T-helper 2 cell treated with Interferon-gamma antibody and Interleukin-4, amounts not matched to agents 100 ng/mL and 5 ng/mL, for 36 hours (primary cell): ENCODE data around the gene LIMK1. TPM values are rescaled to one million over a fixed set of nuclear protein-coding genes. Genes with fewer than 3 reads are reported as not detected.
"Not testable (repeated sequence)": the region's sequence is repeated elsewhere in the genome, so short reads cannot be mapped to it uniquely, and the experiment has no call there.

Experiments used
- intact Hi-C: fragments of 100-400 bp; cut with micrococcal nuclease; formaldehyde crosslinking; loops from one replicate; pipeline ENCODE4 v1.15.1; 2023
- total RNA-seq: library from RNA; stranded (reverse); gene quantifications from 2 replicates; pipeline ENCODE4 v1.2.3, GENCODE V29; 2022

LIMK1 gene
- total RNA-seq = 19.5 and 24.9 TPM in 2 replicates

DNA sequence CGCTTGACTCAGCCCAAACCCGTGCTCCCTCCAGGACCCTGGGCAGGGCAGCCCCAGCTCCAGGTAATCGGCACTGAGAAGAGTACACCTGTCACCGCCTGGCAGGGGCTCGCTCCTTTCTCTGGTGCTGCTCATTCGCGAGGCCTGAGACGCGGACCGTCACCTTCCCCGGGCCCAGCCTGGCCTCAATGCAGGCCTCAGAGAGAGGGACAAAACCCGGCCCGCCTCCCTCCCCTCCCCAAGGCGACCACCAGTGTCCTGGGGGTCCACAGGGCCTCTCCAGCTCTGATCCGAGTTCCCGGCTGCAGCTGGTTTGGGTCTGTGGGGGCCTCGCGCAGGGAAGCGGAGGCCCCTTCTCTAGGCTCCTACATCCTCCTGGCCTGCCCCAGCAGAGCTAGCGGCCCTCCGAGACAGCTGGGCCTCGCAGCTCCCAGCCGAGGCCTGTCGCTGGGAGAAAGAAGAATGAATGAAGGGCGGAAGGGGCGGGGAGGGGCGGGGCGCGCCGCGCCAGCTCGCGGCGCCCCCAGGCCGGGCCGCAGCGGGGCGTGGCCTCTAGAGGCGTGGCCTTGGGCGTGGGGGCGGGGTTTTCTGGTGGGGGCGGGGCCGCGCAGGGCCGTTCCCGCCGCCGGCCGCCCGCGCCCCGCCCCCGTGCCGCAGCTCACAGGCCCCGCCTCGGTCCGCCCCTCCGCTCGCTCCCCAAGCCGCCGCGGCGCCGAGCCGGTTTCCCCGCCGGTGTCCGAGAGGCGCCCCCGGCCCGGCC lies at the start of gene LIMK1:
TSS of gene LIMK1 (plus strand) at position 688 of the 760 bp plus-strand sequence. CDS start 187 bp downstream, outside the sequence.
- intact Hi-C loops = loop anchor here (5.0 to 10.0 kb wide), 2 partner anchors 89 to 348 kb away; partner anchors contain the start of genes ABHD11 and EIF4H

DNA sequence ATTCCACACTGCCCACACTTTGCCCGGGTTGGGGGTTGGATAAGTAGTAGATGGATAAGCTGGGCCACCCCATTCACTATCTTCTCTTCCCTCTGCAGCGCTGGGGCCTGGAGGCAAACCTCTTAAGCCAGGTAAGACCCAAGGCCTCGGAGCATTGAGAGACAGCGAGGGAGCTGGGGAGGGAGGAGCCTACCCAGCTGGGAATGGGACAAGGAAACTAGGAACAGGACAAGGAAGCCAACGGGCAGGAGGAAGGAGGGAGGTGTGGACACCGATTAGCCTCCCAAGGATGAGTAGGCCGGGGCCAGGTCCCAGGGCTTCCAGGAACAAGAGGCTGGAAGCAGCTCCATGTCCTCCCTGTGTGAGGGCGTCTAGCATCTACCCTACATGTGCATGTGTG lies 46.0 kb upstream of the LIMK1 start:
- intact Hi-C loops = no loop called here

GRCh38 chr7:74038194-74038961 lies 45.2 kb upstream of the LIMK1 start:
- intact Hi-C loops = no loop called here

DNA sequence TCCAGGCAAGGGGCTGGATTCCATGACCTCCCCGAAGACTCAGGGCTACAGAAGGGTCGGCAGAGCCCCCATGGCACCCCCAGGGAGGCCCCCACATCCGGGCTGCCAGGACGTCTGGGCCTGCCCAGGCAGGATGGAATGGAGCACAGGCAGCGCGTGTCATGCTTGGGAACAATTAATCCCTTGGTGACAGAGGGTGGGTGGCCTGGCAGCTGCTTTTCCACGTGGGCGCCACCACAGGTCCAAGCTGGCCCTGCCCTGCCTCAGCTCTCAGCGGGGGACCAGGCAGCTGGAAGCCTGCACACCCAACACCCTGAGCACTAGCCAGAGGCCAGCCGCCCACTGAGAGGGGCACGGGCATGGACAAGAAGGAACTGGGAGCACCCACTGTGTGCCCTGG lies 44.3 kb upstream of the LIMK1 start:
- intact Hi-C loops = no loop called here

GRCh38 chr7:74040101-74040790 lies 43.4 kb upstream of the LIMK1 start:
- intact Hi-C loops = no loop called here

DNA sequence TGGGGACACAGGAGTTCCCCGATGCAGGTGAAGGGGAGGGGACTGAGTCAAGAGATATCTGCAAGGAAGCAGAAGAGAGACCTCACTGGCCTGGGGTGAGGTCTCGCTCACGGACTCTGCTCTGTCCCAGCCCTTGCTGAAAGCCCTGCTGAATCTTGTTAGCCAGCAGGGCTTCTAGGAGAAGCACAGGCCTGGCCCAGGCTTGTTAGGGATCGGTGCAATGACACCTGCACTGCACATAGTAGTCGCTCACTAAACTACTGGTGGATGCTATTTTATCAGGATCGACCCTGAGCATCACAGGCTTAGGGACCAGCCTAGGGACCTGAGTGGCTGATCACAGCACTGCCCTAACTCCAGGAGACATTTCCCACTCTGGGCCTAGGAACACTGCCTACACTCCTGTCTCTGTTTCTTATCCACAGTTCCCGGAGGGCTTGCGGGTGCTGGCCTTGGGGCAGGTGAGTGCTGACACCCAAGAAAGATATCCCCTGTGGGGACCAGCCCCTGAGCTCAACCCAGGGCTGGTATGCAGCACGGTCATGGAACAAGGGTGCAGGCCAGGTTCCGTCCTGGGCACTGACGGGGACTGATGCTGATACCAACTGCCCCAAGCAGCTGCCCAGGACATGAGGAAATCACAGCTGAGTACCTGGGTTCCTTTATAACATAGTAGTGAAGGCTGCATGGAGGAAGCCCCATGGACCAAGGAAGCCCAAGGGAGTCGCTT lies 42.6 kb upstream of the LIMK1 start:
- intact Hi-C loops = no loop called here

DNA sequence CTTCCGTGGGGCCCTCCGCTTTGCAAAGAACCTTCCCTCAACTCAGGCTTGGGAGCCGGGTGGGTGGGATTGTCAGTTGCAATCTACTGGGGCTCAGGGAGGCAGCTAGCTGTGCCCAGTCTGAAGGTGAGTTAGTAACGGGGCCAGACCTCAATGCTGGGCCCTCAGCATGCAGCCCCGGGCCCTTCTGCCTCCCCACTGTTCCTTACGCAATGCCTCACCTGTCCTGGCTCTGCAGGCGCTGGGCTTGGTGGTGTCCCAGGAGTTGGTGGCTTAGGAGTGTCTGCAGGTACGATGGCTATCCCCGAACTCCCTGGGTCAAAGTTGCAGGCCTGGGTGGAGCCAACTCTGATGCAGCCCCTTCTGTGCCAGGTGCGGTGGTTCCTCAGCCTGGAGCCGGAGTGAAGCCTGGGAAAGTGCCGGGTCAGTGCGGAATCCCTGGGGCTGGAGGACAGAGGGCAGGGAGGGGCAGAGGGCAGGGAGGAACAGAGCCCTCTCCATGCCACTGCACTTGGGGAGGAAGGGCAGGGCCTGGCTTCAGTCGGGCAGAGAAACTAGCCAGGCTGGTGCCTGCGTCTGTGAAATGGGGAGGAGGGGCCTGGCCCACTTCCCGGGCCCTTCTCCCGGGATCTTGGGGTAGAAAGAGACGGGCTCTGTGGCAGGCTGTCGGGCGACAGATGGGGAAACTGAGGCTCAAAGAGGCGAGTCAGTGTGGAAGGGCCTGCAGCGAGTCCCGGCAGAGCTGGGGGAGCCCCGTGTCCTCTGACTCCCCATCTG lies 40.7 kb upstream of the LIMK1 start:
- intact Hi-C loops = no loop called here

DNA sequence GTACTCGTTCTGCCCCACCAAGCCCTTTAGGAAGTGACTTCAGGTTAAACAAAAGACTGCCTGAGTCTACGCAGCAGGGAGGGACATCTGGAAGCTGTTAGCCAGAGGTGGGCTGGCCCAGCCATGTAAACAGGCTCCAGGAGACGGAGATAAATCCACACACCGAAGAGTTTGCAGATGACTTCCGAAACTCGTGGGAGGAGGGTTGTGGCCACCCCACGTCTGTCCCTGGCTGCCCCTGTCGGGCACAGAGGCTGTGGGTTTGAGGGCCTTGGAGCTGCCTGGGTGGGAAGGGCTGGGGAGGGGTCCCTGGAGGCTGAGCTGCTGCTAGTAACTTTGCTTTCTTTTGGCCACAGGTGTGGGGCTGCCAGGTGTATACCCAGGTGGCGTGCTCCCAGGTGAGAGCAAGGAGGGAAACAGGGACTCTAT lies 40.1 kb upstream of the LIMK1 start:
- intact Hi-C loops = no loop called here

DNA sequence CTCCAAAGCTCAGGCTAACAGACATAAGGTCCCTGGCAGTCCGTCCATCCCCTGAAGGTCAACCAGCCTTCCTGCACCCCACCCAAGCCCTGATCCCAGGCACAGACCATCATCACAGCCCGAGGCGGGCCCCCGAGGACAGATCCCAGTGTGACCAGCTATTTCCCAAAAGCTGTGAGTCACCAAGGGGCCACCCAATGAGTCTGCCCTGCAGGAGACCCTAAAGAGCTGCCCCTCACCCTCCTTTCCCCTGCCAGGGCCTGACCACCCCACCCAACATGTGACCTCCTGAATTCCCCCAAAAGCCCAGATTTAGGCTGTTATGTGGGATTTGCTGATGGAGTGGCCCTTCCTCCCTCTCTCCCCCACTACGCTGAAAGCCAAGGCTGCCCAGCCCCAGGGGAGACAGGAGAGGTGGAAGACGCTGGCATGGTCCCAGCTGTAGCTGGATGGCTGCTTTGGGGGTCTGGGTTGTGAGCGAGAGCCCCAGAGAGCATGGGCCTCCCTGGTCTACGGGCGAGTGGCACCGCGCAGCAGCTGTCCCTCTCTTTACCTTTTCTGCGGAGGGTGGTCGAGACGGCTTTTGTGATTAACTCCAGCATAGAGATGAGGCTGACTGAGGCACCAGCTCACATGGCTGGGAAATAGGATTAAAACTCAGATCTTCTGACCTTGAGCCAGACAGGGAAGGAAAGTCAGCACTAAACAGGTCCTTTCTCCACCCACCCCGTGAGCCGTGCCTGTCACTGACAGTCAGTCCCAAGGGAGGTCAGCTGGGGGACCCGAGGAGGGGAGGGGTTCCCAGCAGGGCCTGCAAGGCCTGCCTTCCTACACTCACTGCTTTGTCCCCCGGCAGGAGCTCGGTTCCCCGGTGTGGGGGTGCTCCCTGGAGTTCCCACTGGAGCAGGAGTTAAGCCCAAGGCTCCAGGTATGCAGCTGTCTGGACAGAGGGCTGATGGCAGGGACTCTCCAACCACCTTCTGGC lies 38.9 kb upstream of the LIMK1 start:
- intact Hi-C loops = no loop called here

DNA sequence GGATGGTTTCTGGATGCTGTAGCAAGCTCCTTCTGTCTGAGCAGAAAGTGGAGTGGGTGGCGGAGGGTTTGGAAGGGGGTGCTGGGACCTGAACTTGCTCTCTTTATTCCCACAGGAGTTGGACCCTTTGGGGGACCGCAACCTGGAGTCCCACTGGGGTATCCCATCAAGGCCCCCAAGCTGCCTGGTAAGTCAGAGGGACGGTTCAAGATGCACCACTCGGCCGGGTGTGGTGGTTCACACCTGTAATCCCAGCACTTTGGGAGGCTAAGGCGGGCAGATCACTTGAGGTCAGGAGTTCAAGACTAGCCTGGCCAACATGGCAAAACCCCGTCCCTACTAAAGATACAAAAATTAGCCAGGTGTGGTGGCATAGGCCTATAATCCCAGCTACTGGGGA lies 37.0 kb upstream of the LIMK1 start:
- intact Hi-C loops = not testable (repeated sequence)

DNA sequence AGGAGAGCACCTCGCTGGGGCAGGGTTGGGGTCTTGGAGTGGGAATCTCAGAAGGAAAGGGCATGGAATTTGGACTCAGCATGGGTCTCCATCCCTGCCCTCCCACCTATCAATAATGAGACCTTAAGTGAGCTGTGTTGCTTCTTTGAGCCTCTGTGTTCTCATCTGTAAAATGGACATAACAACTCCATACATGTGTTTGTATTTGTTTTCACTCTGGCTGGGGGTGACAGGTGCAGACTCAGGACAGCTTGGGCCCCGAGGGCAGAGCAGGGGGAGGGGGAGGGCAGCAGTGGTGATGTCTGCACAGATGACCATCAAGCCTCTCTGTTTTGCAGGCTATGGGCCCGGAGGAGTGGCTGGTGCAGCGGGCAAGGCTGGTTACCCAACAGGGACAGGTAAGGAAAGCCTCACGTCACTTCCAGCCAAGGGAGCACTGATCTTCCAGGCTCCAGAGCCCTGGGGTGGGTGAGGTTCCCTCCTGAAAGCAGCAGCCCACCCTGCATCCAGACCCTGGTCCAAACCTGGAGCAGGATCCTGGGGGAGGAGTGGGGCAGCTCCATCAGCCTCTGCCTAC lies 35.7 kb upstream of the LIMK1 start:
- intact Hi-C loops = no loop called here

- intact Hi-C loops = no loop called here
Observed at GRCh38 chr7:74048999-74049599, 34.5 kb upstream of the LIMK1 start.

DNA sequence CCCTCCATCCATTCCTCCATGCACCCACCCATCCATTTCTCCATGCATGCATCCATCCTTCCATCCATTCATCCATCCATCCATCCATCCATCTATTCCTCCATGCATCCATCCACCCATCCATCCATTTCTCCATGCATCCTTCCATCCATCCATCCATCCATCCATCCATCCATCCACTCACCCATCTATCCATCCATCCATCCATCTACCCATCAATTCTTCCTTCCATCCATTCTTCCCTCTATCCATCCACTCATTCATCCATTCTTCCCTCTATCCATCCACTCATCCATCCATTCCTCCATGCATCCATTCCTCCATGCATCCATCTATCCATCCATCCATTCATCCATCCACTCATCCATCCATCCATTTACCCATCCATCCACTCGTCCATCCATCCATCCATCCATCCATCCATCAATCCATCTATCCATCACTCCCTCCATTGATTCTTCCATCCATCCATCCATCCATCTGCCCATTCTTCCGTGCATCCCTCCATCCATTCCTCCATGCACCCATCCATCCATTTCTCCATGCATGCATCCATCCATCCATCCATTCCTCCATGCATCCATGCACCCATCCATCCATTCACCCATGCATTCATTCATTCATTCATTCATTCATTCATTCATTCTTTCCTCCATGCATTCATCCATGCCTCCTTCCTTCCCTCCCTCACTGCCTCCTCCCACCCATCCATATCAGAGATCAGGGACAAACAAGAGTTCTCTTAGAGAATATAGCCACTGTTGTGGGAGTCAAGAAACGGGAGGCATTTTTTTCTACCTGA lies 33.4 kb upstream of the LIMK1 start:
- intact Hi-C loops = no loop called here

- intact Hi-C loops = no loop called here
Observed at GRCh38 chr7:74051193-74051592, 32.4 kb upstream of the LIMK1 start.

DNA sequence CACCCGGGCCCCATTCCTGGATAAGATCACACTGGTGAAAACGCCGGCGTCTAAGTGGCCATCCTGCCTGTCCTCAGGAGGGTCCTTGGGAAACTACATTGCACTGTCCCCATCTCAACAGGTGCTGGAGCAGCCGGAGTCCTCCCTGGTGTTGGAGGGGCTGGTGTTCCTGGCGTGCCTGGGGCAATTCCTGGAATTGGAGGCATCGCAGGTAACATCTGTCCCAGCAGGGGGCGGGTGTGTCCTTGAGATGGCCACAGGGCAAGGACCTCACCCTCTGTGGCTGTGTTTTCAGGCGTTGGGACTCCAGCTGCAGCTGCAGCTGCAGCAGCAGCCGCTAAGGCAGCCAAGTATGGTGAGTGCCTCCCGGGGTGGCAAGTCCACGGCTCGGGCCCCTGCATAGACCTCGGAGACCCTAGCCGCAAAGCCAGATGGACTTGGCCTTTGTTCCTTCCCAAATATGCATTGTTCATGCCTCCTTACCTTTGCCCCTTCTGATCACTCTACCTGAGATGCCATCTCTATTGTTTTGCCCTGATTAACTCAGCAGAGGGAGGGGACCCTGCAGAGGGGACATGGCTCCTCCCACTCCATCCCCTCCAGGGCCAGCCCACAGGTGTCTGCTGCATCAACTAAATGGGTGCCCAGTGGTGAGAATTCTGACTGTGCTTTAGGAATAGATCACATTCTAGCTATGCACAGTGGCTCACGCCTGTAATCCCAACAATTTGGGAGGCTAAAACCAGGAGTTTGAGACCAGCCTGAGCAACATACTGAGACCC lies 31.8 kb upstream of the LIMK1 start:
- intact Hi-C loops = no loop called here

DNA sequence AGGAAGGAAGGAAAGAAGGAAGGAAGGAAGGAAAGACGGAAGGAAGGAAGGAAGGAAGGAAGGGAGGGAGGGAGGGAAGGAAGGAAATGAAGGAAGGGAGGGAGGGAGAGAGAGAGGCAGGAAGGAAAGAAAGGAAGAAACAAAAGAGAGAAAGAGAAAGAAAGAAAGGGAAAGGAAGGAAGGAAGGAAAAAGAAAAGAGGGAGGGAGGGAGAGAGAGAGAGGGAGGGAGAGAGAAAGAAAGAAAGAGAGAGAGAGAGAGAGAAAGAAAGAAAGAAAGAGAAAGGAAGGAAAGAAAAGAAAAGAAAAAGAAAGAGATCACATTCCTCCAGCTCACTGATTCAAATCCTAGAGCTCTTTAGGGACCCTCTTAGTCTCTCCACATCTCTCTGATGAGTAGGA lies 31.0 kb upstream of the LIMK1 start:
- intact Hi-C loops = no loop called here
